Stomach (tissue), 4 donors: Measurements from ENCODE around the gene UGT1A7.

Source experiments
- POLR2A ChIP-seq, 4 donors: fragments of 450-650 bp; IDR thresholded peaks; one replicate each; pipeline ENCODE4 v1.6.1; 2016; ENCODE audit warnings: antibody characterized with exemption in 4 of 4, control low read depth in 2 of 4, mild to moderate bottlenecking in 1 of 4, moderate library complexity in 1 of 4
- TF ChIP-seq, protein P1 (sequence below), 7 experiments: fragments of 450-650 bp in 4 of 7; fragments of 200-600 bp in 3 of 7; sonication (generic) in 3 of 7; IDR thresholded peaks; one replicate each; pipeline ENCODE4 v1.5.1; 2016 to 2019; ENCODE audit warnings: antibody characterized with exemption in 7 of 7, control low read depth in 2 of 7, mild to moderate bottlenecking in 1 of 7

DNA sequence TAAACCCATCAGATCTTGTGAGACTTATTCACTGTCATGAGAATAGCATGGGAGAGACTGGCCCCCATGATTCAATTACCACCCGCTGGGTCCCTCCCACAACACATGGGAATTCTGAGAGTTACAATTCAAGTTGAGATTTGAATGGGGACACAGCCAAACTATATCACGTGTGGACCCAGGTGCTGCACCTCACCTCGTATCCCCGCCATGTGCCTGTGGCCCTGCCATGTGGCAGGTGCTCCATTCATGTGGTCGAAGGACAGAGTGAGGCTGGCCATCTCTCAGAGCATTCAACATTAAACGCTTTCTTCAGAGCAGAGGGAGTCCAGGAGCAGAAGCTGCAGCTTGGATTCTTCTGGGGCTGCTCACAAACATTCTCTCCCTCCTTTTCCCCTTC lies 128.7 kb downstream of the UGT1A7 start:
- TF ChIP-seq, protein P1, sequence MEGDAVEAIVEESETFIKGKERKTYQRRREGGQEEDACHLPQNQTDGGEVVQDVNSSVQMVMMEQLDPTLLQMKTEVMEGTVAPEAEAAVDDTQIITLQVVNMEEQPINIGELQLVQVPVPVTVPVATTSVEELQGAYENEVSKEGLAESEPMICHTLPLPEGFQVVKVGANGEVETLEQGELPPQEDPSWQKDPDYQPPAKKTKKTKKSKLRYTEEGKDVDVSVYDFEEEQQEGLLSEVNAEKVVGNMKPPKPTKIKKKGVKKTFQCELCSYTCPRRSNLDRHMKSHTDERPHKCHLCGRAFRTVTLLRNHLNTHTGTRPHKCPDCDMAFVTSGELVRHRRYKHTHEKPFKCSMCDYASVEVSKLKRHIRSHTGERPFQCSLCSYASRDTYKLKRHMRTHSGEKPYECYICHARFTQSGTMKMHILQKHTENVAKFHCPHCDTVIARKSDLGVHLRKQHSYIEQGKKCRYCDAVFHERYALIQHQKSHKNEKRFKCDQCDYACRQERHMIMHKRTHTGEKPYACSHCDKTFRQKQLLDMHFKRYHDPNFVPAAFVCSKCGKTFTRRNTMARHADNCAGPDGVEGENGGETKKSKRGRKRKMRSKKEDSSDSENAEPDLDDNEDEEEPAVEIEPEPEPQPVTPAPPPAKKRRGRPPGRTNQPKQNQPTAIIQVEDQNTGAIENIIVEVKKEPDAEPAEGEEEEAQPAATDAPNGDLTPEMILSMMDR (IDR thresholded peaks at IDR 0.05), result no peak
- no peak for TF ChIP-seq POLR2A (IDR thresholded peaks at IDR 0.05)
